Measurements from ENCODE around the gene ACOT8. TPM values are rescaled to one million over a fixed set of nuclear protein-coding genes. Genes with fewer than 3 reads are reported as not detected.
A peak's percentile ranks its signal among the peaks of the same experiment; 100 is the strongest.

ACOT8 gene
- polyA plus RNA-seq (23.9 to 41.5 TPM (median 24.3 TPM) in 3 replicates), polyA minus RNA-seq (14.4 to 29.9 TPM (median 28.4 TPM) in 3 replicates)
- polyA plus RNA-seq (2011; ENCODE audit: low read depth) = 23.5 TPM
- polyA plus RNA-seq (2011; cell fraction: cytosol; rRNA removed) = 24.2 and 38.6 TPM in 2 replicates
- polyA plus RNA-seq (2011; cell fraction: nucleus; rRNA removed) = 21.7 and 30.7 TPM in 2 replicates
- polyA plus RNA-seq (2012; ENCODE audit: low replicate concordance) = 19.9 and 24.6 TPM in 2 replicates
- 24.2 TPM for polyA minus RNA-seq (2011; cell fraction: cytosol; rRNA and poly(A)+ RNA removed)
- polyA minus RNA-seq (2011; cell fraction: nucleus; rRNA and poly(A)+ RNA removed) = 9.8 and 13.0 TPM in 2 replicates

GRCh38 chr20:45857114-45857881, at the start of gene ACOT8, which contains the start of gene ZSWIM3:
TSS of gene ACOT8 (minus strand) at chr20:45857392. CDS start at chr20:45857315, 77 bp downstream.
TSS of gene ZSWIM3 (plus strand) at chr20:45857614. CDS start at chr20:45857826, 212 bp downstream.
- H3K9me3 ChIP-seq (ENCODE audit: control insufficient read depth, low read depth, low read length) = no peaks in the 10 kb centered on the region
- H3K36me3 ChIP-seq (ENCODE audit: control insufficient read depth in 2 of 2, extremely low read depth in 1 of 2, insufficient read depth in 2 of 2, low read length in 2 of 2) = no peaks in the 10 kb centered on the region
- no peaks in the 10 kb centered on the region for H3K27me3 ChIP-seq (ENCODE audit: control insufficient read depth, extremely low read depth, insufficient read depth, low read length)
- TF ChIP-seq EZH2 (IDR thresholded peaks at IDR 0.05; ENCODE audit: low read length) (no peak), CTCF (optimal IDR thresholded peaks at IDR 0.05 in 1 of 3, IDR thresholded peaks at IDR 0.05 in 1 of 3, conservative IDR thresholded peaks at IDR 0.05 in 1 of 3; ENCODE audit: extremely low read depth in 1 of 3, insufficient read depth in 2 of 3, low read length in 3 of 3) (no peak)
- H3K4me3 ChIP-seq (ENCODE audit: control insufficient read depth in 2 of 3, extremely low read depth in 1 of 3, insufficient read depth in 2 of 3, low read depth in 1 of 3, low read length in 3 of 3) = peak within 1 kb of the TSS; percentile 77 to 98 (median 93)
- H3K4me1 ChIP-seq (ENCODE audit: control insufficient read depth, extremely low read depth, insufficient read depth, low read length) = peaks cover 14% of the 10 kb centered on the region
- H3K27ac ChIP-seq (ENCODE audit: control insufficient read depth, insufficient read depth, low read length) = peak within 1 kb of the TSS; percentile 61
- peak within 1 kb of the TSS; percentile 82 for H3K9ac ChIP-seq (ENCODE audit: control insufficient read depth, extremely low read depth, insufficient read depth, low read length)
- H4K20me1 ChIP-seq (ENCODE audit: control insufficient read depth, extremely low read depth, insufficient read depth, low read length) = no peaks in the 10 kb centered on the region
- dilution Hi-C loops (cut with MboI; ENCODE audit: extremely low pct_ligation_motif_present, low sequenced_read_pairs) = no loop called here
- H3K79me2 ChIP-seq (ENCODE audit: control insufficient read depth, insufficient read depth, low read length) = peaks cover 18% of the 10 kb centered on the region
- DNase-seq (ENCODE audit: low read depth, low spot score) (peak; percentile 92), FAIRE-seq (peak; percentile 66)
- H3K4me2 ChIP-seq (ENCODE audit: control insufficient read depth, extremely low read depth, insufficient read depth, low read depth, low read length) = peak within 1 kb of the TSS; percentile 99
- H3K9me1 ChIP-seq (ENCODE audit: control insufficient read depth, extremely low read depth, insufficient read depth, low read length) = no peaks in the 10 kb centered on the region
- H2AFZ ChIP-seq (ENCODE audit: control insufficient read depth, low read length) = peak within 1 kb of the TSS; percentile 97

GRCh38 chr20:45905505-45906079, 48.4 kb upstream of the ACOT8 start:
- FAIRE-seq (no peak), DNase-seq (ENCODE audit: low read depth, low spot score) (no peak)
- H4K20me1 ChIP-seq (ENCODE audit: control insufficient read depth, extremely low read depth, insufficient read depth, low read length) = no peaks in the 10 kb centered on the region
- no peaks in the 10 kb centered on the region for H3K79me2 ChIP-seq (ENCODE audit: control insufficient read depth, insufficient read depth, low read length)
- no peak overlapping the region for H3K4me3 ChIP-seq (ENCODE audit: control insufficient read depth in 2 of 3, extremely low read depth in 1 of 3, insufficient read depth in 2 of 3, low read depth in 1 of 3, low read length in 3 of 3)
- H3K27ac ChIP-seq (ENCODE audit: control insufficient read depth, insufficient read depth, low read length) = peak overlapping the region; percentile 62
- no peaks in the 10 kb centered on the region for H3K9me3 ChIP-seq (ENCODE audit: control insufficient read depth, low read depth, low read length)
- H3K9me1 ChIP-seq (ENCODE audit: control insufficient read depth, extremely low read depth, insufficient read depth, low read length) = peaks cover 7% of the 10 kb centered on the region
- peaks cover 13% of the 10 kb centered on the region for H3K4me1 ChIP-seq (ENCODE audit: control insufficient read depth, extremely low read depth, insufficient read depth, low read length)
- H2AFZ ChIP-seq (ENCODE audit: control insufficient read depth, low read length) = no peak overlapping the region
- TF ChIP-seq EZH2 (IDR thresholded peaks at IDR 0.05; ENCODE audit: low read length) = no peak
- TF ChIP-seq CTCF (optimal IDR thresholded peaks at IDR 0.05 in 1 of 3, IDR thresholded peaks at IDR 0.05 in 1 of 3, conservative IDR thresholded peaks at IDR 0.05 in 1 of 3; ENCODE audit: extremely low read depth in 1 of 3, insufficient read depth in 2 of 3, low read length in 3 of 3) = no peak
- dilution Hi-C loops (cut with MboI; ENCODE audit: extremely low pct_ligation_motif_present, low sequenced_read_pairs) = no loop called here
- peaks cover 7 to 22% of the 10 kb centered on the region in 2 experiments for H3K36me3 ChIP-seq (ENCODE audit: control insufficient read depth in 2 of 2, extremely low read depth in 1 of 2, insufficient read depth in 2 of 2, low read length in 2 of 2)
- H3K9ac ChIP-seq (ENCODE audit: control insufficient read depth, extremely low read depth, insufficient read depth, low read length) = peak overlapping the region; percentile 34
- H3K4me2 ChIP-seq (ENCODE audit: control insufficient read depth, extremely low read depth, insufficient read depth, low read depth, low read length) = peak overlapping the region; percentile 46
- H3K27me3 ChIP-seq (ENCODE audit: control insufficient read depth, extremely low read depth, insufficient read depth, low read length) = no peaks in the 10 kb centered on the region
